ENCODE measurements around the gene IFIT1B.
"Not testable (repeated sequence)": the region's sequence is repeated elsewhere in the genome, so short reads cannot be mapped to it uniquely, and the experiment has no call there.

Gene IFIT1B

GRCh38 chr10:89412276-89412675 lies 34.4 kb downstream of the IFIT1B start:
- H3K4me3 ChIP-seq (ENCODE audit: low read length); DNase-seq (ENCODE audit: low read depth): not testable (repeated sequence)

GRCh38 chr10:89413398-89413912 lies 35.6 kb downstream of the IFIT1B start:
- TF ChIP-seq CTCF (conservative IDR thresholded peaks at IDR 0.05; ENCODE audit: low read length), result no peak
- DNase-seq (ENCODE audit: low read depth), result no peak
- H3K4me3 ChIP-seq (ENCODE audit: low read length), result peak overlapping the region; percentile 82; the same call in 1 of the 2 replicates

GRCh38 chr10:89414146-89414878 lies 36.5 kb downstream of the IFIT1B start, which contains the start of gene IFIT5:
IFIT5 (plus strand) TSS chr10:89414568; CDS start chr10:89414799, 231 bp downstream.
- peak within 1 kb of the TSS; percentile 82 for H3K4me3 ChIP-seq (ENCODE audit: low read length)
- no peak for TF ChIP-seq CTCF (conservative IDR thresholded peaks at IDR 0.05; ENCODE audit: low read length)
- peak; percentile 61 for DNase-seq (ENCODE audit: low read depth)

- no peak for TF ChIP-seq CTCF (conservative IDR thresholded peaks at IDR 0.05; ENCODE audit: low read length)
- DNase-seq (ENCODE audit: low read depth), result peak; percentile 48
- peak overlapping the region; percentile 82 for H3K4me3 ChIP-seq (ENCODE audit: low read length)
Measured at GRCh38 chr10:89414879-89415821, 37.3 kb downstream of the IFIT1B start.

GRCh38 chr10:89416465-89416864 lies 38.6 kb downstream of the IFIT1B start:
- TF ChIP-seq CTCF (conservative IDR thresholded peaks at IDR 0.05; ENCODE audit: low read length), result no peak
- H3K4me3 ChIP-seq (ENCODE audit: low read length), result no peak overlapping the region
- no peak for DNase-seq (ENCODE audit: low read depth)

GRCh38 chr10:89419548-89419947 lies 41.7 kb downstream of the IFIT1B start:
- no peak overlapping the region for H3K4me3 ChIP-seq (ENCODE audit: low read length)
- peak; percentile 53 for TF ChIP-seq CTCF (conservative IDR thresholded peaks at IDR 0.05; ENCODE audit: low read length)
- peak; percentile 18 for DNase-seq (ENCODE audit: low read depth)

- no peak for DNase-seq (ENCODE audit: low read depth)
- TF ChIP-seq CTCF (conservative IDR thresholded peaks at IDR 0.05; ENCODE audit: low read length), result no peak
- no peak overlapping the region for H3K4me3 ChIP-seq (ENCODE audit: low read length)
Measured at GRCh38 chr10:89421018-89421476, 43.2 kb downstream of the IFIT1B start.

Data from AG10803 (cell line).